H1 (cell line): ENCODE data around the gene CENPP. TPM values are rescaled to one million over a fixed set of nuclear protein-coding genes. Genes with fewer than 3 reads are reported as not detected.

Experiments
- BCL11A ChIP-seq, 2 experiments: IDR thresholded peaks; one replicate each; pipeline ENCODE4 v1.6.1; 2011; ENCODE audit warnings: low read depth in 2 of 2, low read length in 2 of 2, mild to moderate bottlenecking in 2 of 2
- FOSL1 ChIP-seq: IDR thresholded peaks from 2 replicates; pipeline ENCODE4 v1.6.1; 2011; ENCODE audit warnings: mild to moderate bottlenecking, low read depth, low read length, moderate library complexity; ENCODE audit not compliant: insufficient read depth
- HDAC2 ChIP-seq, 2 experiments: fragments of 300-600 bp in 1 of 2; sonication (generic) in 1 of 2; IDR thresholded peaks; 2 replicates each; pipeline ENCODE4 v1.6.1; 2011 to 2012; ENCODE audit warnings: low read depth in 2 of 2, low read length in 2 of 2, mild to moderate bottlenecking in 2 of 2, moderate library complexity in 2 of 2, borderline replicate concordance in 1 of 2, inconsistent platforms in 1 of 2
- NRF1 ChIP-seq: IDR thresholded peaks from 2 replicates; pipeline ENCODE4 v1.6.1; 2011; ENCODE audit warnings: mild to moderate bottlenecking, low read depth, low read length, improper control_type of control experiment
- POLR2A ChIP-seq, 2 experiments: IDR thresholded peaks; 1 replicate in 1 of 2; 2 replicates in 1 of 2; pipeline ENCODE4 v1.6.1; 2011; ENCODE audit warnings: low read depth in 2 of 2, low read length in 2 of 2, mild to moderate bottlenecking in 2 of 2; ENCODE audit errors: control extremely low read depth in 1 of 2
- SIX5 ChIP-seq: IDR thresholded peaks from 2 replicates; pipeline ENCODE4 v1.6.1; 2011; ENCODE audit warnings: mild to moderate bottlenecking, low read depth, low read length
- SP4 ChIP-seq: IDR thresholded peaks from 2 replicates; pipeline ENCODE4 v1.6.1; 2012; ENCODE audit warnings: low read length, inconsistent platforms
- YY1 ChIP-seq: IDR thresholded peaks from 2 replicates; pipeline ENCODE4 v1.6.1; 2011; ENCODE audit warnings: low read depth, mild to moderate bottlenecking, low read length
- ZNF274 ChIP-seq: IDR thresholded peaks from 2 replicates; pipeline ENCODE4 v1.7.0; 2012; ENCODE audit warnings: low read length, borderline replicate concordance; ENCODE audit errors: extremely low read depth
- polyA plus RNA-seq, 7 experiments: library from polyadenylated mRNA; depleted of rRNA in 3 of 7; stranded (reverse) in 5 of 7; unstranded in 2 of 7; fragments of >200 nt in 5 of 7; fragments of 200-250 nt in 2 of 7; gene quantifications; 1 replicate in 5 of 7; 2 replicates in 1 of 7; 4 replicates in 1 of 7; pipeline versions ENCODE4 v1.2.1 to v1.2.3, GENCODE V29; 2011 to 2013; ENCODE audit warnings: missing spikeins in 2 of 7, mixed read lengths in 2 of 7
- total RNA-seq: library from RNA; stranded (reverse); fragmentation: NEBNext Ultra II Directional; extraction: Animal tissue kit (Norgen Biotek cat#: 25700); gene quantifications from 2 replicates; pipeline ENCODE4 v1.2.1, GENCODE V29; 2021
- TF ChIP-seq, protein P1 (sequence below): fragments of 300-600 bp; sonication (generic); IDR thresholded peaks from 2 replicates; pipeline ENCODE4 v1.7.1; 2012; ENCODE audit warnings: low read length, moderate library complexity, mild to moderate bottlenecking, inconsistent platforms; ENCODE audit not compliant: insufficient replicate concordance
- TF ChIP-seq, protein P2 (sequence below): IDR thresholded peaks from 2 replicates; pipeline ENCODE4 v1.6.1; 2012; ENCODE audit warnings: inconsistent platforms

CENPP gene
- total and polyA plus RNA-seq, 2 of the 8 experiments (the other 6 are each of a cell fraction or from before 2014, with no cell fraction given): 2.7 to 10.8 TPM

- TF ChIP-seq, protein P1, sequence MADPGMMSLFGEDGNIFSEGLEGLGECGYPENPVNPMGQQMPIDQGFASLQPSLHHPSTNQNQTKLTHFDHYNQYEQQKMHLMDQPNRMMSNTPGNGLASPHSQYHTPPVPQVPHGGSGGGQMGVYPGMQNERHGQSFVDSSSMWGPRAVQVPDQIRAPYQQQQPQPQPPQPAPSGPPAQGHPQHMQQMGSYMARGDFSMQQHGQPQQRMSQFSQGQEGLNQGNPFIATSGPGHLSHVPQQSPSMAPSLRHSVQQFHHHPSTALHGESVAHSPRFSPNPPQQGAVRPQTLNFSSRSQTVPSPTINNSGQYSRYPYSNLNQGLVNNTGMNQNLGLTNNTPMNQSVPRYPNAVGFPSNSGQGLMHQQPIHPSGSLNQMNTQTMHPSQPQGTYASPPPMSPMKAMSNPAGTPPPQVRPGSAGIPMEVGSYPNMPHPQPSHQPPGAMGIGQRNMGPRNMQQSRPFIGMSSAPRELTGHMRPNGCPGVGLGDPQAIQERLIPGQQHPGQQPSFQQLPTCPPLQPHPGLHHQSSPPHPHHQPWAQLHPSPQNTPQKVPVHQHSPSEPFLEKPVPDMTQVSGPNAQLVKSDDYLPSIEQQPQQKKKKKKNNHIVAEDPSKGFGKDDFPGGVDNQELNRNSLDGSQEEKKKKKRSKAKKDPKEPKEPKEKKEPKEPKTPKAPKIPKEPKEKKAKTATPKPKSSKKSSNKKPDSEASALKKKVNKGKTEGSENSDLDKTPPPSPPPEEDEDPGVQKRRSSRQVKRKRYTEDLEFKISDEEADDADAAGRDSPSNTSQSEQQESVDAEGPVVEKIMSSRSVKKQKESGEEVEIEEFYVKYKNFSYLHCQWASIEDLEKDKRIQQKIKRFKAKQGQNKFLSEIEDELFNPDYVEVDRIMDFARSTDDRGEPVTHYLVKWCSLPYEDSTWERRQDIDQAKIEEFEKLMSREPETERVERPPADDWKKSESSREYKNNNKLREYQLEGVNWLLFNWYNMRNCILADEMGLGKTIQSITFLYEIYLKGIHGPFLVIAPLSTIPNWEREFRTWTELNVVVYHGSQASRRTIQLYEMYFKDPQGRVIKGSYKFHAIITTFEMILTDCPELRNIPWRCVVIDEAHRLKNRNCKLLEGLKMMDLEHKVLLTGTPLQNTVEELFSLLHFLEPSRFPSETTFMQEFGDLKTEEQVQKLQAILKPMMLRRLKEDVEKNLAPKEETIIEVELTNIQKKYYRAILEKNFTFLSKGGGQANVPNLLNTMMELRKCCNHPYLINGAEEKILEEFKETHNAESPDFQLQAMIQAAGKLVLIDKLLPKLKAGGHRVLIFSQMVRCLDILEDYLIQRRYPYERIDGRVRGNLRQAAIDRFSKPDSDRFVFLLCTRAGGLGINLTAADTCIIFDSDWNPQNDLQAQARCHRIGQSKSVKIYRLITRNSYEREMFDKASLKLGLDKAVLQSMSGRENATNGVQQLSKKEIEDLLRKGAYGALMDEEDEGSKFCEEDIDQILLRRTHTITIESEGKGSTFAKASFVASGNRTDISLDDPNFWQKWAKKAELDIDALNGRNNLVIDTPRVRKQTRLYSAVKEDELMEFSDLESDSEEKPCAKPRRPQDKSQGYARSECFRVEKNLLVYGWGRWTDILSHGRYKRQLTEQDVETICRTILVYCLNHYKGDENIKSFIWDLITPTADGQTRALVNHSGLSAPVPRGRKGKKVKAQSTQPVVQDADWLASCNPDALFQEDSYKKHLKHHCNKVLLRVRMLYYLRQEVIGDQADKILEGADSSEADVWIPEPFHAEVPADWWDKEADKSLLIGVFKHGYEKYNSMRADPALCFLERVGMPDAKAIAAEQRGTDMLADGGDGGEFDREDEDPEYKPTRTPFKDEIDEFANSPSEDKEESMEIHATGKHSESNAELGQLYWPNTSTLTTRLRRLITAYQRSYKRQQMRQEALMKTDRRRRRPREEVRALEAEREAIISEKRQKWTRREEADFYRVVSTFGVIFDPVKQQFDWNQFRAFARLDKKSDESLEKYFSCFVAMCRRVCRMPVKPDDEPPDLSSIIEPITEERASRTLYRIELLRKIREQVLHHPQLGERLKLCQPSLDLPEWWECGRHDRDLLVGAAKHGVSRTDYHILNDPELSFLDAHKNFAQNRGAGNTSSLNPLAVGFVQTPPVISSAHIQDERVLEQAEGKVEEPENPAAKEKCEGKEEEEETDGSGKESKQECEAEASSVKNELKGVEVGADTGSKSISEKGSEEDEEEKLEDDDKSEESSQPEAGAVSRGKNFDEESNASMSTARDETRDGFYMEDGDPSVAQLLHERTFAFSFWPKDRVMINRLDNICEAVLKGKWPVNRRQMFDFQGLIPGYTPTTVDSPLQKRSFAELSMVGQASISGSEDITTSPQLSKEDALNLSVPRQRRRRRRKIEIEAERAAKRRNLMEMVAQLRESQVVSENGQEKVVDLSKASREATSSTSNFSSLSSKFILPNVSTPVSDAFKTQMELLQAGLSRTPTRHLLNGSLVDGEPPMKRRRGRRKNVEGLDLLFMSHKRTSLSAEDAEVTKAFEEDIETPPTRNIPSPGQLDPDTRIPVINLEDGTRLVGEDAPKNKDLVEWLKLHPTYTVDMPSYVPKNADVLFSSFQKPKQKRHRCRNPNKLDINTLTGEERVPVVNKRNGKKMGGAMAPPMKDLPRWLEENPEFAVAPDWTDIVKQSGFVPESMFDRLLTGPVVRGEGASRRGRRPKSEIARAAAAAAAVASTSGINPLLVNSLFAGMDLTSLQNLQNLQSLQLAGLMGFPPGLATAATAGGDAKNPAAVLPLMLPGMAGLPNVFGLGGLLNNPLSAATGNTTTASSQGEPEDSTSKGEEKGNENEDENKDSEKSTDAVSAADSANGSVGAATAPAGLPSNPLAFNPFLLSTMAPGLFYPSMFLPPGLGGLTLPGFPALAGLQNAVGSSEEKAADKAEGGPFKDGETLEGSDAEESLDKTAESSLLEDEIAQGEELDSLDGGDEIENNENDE: no peak
- no peak for TF ChIP-seq POLR2A (IDR thresholded peaks at IDR 0.05; ENCODE audit: control extremely low read depth in 1 of 2, low read depth in 2 of 2, low read length in 2 of 2)
- no peak for TF ChIP-seq ZNF274
- no peak for TF ChIP-seq SP4
- no peak for TF ChIP-seq BCL11A (IDR thresholded peaks at IDR 0.05; ENCODE audit: low read depth in 2 of 2, low read length in 2 of 2)
- TF ChIP-seq SIX5: no peak
- TF ChIP-seq NRF1: no peak
- no peak for TF ChIP-seq FOSL1
- TF ChIP-seq, protein P2, sequence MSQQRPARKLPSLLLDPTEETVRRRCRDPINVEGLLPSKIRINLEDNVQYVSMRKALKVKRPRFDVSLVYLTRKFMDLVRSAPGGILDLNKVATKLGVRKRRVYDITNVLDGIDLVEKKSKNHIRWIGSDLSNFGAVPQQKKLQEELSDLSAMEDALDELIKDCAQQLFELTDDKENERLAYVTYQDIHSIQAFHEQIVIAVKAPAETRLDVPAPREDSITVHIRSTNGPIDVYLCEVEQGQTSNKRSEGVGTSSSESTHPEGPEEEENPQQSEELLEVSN: no peak
- TF ChIP-seq HDAC2 (IDR thresholded peaks at IDR 0.05; ENCODE audit: borderline replicate concordance in 1 of 2, low read depth in 2 of 2, low read length in 2 of 2): no peak
- no peak for TF ChIP-seq YY1
Observed at GRCh38 chr9:92506184-92506857, 180.6 kb downstream of the CENPP start (continued).
